ENCODE data around the gene TRAPPC3.

DNA sequence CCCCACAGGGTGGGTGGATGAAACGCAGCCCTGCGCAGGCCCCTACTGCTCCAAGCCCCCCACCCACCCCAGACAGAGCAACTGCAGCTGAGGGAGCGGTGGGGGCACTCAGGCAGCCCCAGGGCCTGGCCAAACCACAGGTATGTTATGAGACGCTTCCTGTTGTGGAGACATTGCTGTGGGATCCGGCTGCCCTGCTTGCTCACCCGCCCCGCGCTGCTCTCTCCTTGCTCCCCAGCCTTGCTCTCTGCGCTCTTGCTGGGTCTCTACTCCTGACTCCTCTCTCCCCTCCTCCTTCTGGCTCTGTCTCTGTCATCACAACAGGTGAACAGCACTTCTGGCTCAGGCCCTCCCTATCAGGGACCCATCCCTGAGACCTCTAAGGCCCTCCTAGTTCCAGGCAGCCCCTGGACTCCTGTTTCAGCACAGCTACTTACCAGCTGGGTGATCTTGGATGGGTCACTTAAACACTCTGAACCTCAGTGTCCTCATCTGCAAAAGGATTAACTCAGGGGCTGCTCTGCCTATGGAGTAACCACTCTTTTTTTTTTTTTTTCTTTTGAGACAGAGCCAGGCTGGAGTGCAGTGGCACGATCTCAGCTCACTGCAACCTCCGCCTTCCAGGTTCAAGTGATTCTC lies 40.1 kb downstream of the TRAPPC3 start:
- TF ChIP-seq, protein P1, sequence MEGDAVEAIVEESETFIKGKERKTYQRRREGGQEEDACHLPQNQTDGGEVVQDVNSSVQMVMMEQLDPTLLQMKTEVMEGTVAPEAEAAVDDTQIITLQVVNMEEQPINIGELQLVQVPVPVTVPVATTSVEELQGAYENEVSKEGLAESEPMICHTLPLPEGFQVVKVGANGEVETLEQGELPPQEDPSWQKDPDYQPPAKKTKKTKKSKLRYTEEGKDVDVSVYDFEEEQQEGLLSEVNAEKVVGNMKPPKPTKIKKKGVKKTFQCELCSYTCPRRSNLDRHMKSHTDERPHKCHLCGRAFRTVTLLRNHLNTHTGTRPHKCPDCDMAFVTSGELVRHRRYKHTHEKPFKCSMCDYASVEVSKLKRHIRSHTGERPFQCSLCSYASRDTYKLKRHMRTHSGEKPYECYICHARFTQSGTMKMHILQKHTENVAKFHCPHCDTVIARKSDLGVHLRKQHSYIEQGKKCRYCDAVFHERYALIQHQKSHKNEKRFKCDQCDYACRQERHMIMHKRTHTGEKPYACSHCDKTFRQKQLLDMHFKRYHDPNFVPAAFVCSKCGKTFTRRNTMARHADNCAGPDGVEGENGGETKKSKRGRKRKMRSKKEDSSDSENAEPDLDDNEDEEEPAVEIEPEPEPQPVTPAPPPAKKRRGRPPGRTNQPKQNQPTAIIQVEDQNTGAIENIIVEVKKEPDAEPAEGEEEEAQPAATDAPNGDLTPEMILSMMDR (IDR thresholded peaks at IDR 0.05): no peak
- TF ChIP-seq POLR2A (IDR thresholded peaks at IDR 0.05): no peak

Measured in esophagus squamous epithelium (tissue), 4 donors.